Epithelial cell of prostate (primary cell): ENCODE measurements around the gene DHX34.
"Not testable (repeated sequence)": the region's sequence is repeated elsewhere in the genome, so short reads cannot be mapped to it uniquely, and the experiment has no call there.

Experiments used
- DNase-seq: peaks from one replicate; pipeline ENCODE4 v3.0.0-alpha.2; 2011; ENCODE audit warnings: low read depth, low spot score
- H3K27ac ChIP-seq: fragments of 450-650 bp; 2 replicates; pipeline ENCODE4 v1.5.1; 2017; ENCODE audit warnings: mild to moderate bottlenecking

The DHX34 gene

DNA sequence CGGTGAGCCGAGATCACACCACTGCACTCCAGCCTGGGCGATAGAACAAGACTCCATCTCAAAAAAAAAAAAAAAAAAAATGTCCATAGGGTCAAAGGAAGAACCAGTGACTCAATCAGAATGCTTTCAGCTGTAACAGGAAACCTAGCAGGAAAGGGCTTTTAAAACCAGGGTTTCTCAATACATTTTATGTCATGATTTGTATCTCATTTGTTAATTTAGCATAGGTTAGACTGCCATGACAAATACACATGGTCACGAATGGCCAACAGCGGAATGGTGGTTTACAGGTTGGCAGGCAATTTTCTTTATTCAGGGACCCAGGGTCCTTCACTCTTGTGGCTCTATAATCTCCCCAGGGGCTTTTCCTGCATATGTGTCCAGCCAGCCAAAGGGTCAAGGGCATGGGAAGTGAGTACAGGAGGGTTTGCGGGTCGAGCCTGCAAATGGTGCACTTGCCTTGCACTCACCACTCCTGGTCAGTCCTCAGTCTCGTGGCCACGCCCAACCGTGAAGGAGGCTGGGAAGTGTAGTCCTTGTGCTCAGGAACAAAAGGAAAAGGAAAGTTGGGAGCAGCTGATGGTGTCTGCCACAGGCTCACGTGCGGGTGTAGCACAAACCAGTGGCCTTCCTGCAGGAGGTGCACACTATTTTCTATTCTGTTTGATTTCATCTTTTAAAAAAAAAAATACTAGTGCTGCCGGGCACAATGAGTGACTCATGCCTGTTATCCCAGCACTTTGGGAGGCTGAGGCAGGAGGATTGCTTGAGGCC, 14.8 kb downstream of the DHX34 start:
- DNase-seq, result no peak
- peak overlapping the region; percentile 77 for H3K27ac ChIP-seq

DNA sequence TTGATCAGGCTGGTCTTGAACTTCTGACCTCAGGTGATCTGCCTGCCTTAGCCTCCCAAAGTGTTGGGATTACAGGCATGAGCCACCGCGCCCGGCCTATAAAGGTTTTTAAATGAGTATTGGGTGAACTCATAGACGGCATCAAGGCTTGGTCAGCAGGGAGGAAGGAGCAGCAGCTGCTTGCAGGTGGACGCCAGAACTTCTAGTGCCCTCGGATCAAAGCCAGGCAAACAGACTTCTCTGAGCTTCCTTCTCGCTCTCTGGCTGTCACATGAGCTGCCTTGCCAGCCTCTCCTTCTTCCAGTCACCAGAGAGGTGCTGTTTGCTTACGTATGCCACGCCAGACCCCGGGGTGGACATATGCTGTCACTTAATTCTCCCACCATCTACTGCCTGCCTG, 16.3 kb downstream of the DHX34 start:
- DNase-seq, H3K27ac ChIP-seq: not testable (repeated sequence)

DNA sequence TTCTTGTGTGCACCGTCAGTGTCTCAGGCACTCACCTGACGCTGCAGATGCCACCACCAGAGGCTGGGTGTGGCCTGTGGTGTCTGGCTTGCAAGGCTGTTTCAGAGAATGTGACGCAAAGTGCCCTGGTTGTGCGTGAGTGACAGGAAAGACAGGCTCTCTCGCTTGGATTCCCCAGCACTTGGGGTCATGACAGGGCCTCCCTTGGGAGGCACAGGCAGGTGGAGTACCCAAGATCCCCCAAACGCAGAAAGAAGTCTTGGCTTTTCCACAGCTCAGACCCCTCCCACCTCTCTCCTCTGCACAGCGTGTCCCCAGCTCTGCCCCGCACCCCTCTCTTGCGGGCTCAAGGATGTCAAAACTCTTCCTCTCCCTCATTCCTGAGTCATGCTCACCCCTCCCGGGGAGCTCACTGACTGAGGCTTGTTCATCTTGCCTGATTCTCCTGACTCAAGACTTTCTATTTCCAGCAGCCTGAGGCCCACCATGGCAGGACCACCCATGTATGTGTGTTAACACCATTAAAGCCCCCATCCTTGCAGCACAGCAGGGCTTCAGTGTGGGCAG, 21.0 kb downstream of the DHX34 start:
- no peak for DNase-seq
- no peak overlapping the region for H3K27ac ChIP-seq

DNA sequence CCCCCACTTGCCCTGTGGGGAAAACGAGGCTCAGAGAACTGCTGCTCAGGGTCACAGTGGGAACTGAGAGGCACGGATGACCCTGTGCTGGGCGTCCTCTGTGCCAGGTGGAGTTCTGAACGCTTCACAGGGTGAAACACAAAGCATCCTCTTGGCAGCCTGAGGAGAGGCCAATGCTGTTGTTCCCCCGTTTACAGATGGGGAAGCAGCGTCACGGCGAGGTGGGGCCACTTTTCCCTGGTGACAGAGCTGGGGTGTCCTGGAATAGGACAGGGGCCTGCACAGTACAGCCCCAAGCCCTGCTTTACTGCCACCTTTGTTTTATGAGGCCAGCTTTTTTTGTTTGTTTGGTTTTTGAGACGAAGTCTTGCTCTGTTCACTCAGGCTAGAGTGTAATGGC, 22.1 kb downstream of the DHX34 start:
- no peak for DNase-seq
- H3K27ac ChIP-seq, result no peak overlapping the region

DNA sequence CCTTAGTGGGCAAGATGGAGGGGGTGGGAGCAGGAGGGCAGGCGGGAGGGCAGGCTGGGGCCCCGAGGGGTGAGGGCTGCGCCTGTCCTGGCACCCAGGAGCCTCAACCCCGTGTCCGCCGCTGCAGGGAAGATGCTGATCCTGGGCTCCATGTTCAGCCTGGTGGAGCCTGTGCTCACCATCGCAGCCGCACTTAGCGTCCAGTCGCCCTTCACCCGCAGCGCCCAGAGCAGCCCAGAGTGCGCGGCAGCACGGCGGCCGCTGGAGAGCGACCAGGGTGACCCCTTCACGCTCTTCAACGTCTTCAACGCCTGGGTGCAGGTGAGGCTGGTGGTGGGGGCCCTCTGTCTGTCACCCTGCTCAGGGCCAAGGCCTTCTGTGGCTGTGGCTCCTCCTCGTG, 23.5 kb downstream of the DHX34 start:
- DNase-seq, result no peak
- no peak overlapping the region for H3K27ac ChIP-seq

DNA sequence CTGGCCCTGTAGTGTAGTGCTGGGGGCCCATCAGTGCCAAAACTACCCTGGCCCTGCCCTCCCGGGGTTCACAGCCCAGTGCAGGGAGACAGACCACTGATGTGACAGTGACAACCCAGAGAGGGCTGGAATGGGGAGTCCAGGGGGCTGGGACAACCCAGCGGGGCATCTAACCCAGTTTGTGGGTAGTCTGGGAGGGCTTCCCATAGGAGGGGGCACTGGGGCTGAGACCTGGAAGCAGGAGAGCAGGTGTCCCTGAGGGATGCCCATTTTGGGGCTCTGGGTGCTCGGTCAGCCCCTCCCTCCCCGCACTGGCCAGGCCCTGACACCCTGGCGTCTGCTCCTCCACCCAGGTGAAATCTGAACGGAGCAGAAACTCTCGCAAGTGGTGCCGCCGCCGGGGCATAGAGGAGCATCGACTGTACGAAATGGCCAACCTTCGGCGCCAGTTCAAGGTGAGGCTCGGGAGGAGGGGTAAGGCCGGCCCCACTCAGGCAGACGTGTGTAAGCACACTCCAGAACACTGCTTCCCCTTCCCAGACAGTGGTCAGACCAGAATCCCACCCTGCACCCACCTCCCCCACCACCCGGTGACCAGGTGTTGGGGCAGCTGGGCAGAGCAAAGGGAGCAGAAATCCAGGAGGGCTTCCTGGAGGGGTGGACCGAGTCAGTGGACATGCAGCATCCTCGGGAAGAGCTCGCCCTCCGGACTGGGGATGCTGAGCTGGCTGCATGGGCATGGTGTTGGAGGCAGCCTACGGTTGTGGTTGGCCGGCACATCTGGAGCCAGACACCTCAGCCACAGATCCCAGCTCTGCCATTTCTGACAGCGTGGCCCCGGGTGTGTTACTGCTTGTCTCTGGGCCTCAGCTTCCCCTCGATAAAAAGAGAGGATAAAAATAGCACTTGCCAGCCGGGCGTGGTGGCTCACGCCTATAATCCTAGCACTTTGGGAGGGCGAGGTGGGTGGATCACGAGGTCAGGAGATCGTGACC, 24.4 kb downstream of the DHX34 start:
- no peak for DNase-seq
- H3K27ac ChIP-seq, result no peak overlapping the region

DNA sequence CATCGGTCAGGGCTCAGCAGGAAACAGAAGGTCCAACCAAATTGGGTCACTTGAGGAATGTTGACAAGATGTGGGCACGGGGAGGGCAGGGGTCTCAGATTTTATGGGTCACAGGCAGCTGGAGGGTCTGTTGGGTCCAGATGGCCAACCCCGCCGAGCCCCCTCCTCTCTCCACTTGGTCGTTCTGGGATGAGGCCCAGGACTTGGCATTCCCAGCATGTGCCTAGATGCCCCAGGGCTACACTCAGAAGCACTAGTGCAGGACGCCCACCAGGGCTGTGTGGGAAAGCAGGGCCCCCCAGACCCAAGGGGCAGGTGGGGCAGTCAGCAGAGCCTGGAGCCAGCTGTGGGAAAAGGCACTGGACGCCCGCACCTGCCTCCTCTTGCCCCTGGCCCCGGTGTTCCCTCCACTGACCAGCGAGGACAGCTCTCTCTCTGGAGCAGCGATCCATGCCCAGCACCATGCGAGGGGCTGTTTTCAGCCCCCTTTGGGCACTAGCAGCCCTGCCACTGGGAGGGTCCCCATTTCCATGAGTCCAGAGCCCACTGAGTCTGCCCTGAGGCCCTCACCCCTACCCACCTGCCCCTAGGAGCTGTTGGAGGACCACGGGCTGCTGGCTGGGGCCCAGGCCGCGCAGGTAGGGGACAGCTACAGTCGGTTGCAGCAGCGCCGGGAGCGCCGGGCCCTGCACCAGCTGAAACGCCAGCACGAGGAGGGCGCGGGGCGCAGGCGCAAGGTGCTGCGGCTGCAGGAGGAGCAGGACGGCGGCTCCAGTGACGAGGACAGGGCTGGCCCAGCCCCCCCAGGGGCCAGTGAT, 26.0 kb downstream of the DHX34 start:
- DNase-seq, result no peak
- H3K27ac ChIP-seq, result no peak overlapping the region

DNA sequence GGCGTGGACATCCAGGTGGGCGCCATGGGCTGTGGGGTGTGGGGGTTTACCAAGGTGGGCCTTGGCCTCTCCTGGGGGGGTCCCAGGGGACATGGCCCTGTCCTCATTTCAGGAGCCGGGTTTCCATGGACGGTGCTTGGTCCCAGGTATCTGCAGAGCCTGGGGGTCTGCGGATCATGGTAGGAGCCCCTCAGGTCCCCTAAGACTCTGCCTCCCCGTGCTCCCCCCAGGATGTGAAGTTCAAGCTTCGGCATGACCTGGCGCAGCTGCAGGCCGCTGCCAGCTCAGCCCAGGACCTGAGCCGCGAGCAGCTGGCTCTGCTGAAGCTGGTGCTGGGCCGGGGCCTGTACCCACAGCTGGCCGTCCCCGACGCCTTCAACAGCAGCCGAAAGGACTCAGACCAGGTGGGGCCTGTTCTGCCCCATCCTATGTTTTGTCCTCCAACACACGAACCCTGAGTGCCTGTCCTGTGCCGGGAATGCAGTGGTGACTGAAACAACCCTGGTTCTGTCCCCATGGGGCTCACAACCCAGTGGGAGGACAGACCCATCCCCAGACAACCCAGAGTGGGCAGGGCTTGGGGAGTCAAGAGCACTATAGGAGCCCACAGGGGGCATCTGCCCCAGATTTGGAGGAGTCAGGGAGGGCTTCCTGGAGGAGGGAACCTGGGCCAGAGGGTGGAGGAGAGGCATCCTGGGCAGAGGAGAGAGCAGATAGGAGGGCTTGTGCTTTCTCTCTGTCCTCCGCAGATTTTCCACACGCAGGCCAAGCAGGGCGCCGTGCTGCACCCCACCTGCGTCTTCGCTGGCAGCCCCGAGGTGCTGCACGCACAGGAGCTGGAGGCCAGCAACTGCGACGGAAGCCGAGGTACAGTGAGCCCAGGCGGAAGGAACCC, 26.8 kb downstream of the DHX34 start:
- no peak overlapping the region for H3K27ac ChIP-seq
- no peak for DNase-seq

DNA sequence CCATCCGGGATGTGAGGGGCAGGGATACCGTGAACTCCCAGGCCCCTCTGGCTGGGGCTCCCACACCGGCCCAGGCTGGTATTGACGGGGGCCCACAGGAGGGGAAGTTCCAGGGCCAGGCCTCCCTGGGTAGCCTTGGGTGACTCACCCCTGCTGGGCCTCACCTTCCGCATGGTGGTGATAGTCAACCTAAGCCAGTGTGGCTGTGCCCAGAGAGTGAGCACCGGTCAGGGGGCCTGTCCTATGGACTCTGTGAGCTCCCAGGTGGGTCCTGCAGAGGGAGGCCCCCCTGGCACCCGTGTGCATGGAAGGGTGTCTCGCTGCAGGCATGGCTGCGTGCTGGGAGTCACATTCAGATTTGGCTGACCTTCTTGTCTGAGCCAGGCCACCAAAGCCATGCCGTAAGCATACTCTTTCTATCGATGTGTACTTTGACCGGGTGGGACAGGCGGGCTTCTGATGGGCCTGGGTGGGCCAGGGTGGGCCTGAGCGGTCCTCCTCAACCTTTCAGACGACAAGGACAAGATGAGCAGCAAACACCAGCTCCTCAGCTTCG, 27.6 kb downstream of the DHX34 start:
- no peak overlapping the region for H3K27ac ChIP-seq

DNA sequence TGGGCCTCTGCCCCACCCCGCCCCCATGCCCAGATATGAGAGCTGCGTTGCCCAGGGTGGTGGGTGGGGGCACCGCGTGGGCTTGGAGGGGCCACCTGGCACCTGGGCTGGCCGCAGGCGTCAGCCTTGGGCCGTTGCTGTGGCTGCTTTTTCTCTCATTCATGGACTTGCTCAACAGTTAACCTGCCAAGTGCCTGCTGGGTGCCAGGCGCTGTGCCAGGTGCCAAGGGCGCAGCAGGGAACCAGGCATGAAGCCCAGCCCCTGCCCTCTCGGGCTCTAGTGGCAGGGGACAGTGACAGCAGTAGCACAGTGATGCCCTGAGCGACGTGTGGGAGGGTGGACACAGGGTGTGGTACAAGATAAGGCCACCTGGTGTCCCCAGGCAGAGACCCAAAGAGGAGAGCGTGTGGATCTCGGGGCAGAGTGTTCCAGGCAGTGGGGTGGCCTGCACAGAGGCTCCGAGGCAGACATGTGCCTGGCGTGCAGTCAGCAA, 28.1 kb downstream of the DHX34 start:
- DNase-seq, result no peak
- no peak overlapping the region for H3K27ac ChIP-seq

More for the DNA sequence above, 27.6 kb downstream of the DHX34 start:
- no peak for DNase-seq

DNA sequence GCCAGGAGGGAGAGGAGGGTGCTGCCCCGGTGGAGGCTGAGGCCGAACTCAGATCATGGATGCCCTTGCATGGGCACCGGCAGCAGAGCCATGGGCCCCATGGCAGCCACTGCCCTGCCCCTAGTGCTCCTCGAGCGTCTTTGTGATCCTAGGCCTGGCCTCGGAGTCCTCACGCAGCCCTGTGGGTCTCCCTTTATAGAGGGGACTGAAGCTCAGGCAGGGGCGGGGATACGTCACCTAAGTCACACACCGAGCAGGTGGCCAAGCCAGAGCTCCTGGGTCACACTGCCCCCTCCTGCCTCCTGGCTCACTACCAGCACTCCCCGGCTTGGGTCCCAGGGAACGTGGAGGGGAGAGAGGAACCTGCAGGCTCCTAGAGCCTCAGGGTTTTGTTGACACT, 28.7 kb downstream of the DHX34 start:
- H3K27ac ChIP-seq, result no peak overlapping the region

DNA sequence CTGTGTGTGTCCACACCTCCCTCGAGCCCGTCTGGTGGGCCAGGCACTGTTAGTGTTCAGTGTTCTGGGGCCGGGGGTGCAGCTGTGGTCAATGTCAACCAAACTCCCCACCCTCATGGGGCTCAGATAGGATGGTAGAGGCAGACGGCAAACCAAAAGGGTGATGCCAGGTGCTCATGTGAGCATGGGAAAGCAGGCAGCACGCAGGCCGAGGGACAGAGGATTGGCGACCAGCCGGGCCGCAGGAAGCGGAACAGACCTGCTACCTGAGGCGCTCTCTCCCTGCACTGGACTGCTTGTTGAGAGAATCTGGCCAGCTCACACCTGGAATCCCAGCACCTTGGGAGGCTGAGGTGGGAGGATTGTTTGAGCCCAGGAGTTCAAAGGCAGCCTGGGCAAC, 29.1 kb downstream of the DHX34 start:
- DNase-seq, result no peak
- no peak overlapping the region for H3K27ac ChIP-seq

More for the DNA sequence above, 28.7 kb downstream of the DHX34 start:
- no peak for DNase-seq

DNA sequence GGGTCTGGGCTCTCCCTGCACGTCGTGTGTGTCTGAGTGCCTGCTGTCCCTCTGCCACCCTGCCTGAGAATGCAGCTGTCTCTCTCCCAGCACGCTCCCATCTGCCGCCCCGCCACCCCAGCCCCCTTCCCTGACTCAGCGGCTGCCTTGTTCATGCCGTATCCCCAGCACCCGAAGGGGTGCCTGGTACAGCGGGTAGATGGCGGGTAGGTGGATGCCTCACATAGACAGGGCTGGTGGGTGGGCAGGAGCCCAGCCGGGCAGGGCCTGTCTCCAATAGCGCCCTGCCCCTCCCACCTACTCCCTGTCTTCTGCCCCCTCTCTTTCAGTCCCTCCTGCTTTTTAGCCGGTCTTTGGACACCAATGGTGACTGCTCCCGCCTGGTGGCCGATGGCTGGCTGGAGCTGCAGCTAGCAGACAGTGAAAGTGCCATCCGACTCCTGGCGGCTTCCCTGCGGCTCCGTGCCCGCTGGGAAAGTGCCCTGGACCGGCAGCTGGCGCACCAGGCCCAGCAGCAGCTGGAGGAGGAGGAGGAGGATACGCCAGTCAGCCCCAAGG, 30.3 kb downstream of the DHX34 start:
- DNase-seq, result no peak
- no peak overlapping the region for H3K27ac ChIP-seq

DNA sequence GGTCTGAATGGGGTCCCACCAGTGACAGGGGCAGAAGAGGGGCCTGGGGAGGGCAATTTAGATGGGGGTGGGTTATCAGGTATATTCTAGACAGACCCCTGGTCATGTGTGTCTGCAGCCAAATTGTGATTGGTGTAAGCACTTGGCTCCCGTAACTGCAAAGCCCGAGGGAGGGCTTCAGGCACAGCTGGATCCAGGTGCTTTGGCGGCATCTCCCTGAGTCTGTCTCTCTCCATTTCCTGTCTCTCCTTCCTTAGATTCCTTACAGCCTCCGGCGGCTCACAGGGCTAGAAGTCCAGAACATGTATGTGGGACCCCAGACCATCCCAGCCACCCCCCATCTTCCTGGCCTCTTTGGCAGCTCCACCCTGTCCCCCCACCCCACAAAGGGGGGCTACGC, 31.4 kb downstream of the DHX34 start:
- no peak overlapping the region for H3K27ac ChIP-seq

DNA sequence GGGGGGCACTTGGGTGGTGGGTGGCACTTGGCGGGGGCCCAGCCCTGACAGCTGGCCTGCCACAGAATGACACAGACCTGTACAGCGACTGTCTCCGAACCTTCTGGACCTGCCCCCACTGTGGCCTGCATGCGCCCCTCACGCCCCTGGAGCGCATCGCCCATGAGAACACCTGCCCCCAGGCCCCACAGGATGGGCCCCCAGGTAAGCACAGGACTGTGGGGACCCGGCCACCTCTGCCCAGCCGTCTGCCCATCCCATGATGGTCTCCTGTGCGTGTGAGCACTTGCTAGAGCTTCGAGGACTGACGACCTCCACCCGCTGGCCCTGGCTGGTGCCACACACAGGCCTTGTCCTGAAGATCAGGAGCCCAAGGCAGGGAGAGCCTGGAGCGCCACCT, 32.0 kb downstream of the DHX34 start:
- DNase-seq, result no peak
- no peak overlapping the region for H3K27ac ChIP-seq

More for the DNA sequence above, 31.4 kb downstream of the DHX34 start:
- no peak for DNase-seq

DNA sequence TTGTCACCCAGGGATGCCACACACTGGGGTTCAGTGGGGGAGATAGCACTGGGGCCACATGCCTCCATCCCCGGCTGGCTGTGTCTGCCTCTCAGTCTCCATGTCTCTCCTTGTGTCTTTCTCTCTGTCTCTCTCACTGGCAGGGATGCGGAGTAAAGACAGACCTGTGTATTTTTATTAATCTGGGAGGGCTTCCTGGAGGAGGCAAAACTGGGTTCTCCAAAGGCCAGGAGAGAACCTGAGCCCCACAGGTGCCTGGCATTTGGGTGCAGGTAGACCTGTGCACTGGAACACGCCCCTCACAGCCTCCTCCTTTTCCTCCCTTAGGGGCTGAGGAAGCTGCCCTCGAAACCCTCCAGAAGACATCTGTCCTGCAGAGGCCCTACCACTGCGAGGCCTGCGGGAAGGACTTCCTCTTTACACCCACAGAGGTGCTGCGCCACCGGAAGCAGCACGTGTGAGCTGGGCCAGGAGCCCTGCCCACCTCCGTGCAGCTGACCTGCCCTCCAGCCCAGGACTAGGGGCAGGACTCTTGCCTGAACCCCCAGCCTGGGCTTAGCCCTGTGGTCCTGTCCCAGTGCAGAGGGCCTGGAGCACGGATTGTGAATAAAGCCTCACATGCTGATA, 32.7 kb downstream of the DHX34 start:
- no peak for DNase-seq
- H3K27ac ChIP-seq, result no peak overlapping the region

DNA sequence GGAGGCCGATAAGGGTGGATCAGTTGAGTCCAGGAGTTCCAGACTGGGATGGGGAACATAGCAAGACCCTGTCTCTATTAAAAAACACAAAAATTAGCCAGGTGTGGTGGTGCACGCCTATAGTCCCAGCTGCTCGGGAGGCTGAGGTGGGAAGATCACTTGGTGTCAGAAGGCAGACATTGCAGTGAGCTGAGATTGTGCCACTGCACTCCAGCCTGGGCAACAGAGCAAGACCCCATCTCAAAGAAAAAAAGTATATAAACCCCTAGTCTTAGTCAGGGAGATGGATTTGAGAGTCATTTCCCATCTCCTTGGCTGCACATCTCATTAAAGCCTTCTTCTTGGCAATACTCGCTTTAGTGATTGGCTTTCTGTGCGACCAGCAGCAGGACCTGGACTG, 34.8 kb downstream of the DHX34 start:
- DNase-seq, H3K27ac ChIP-seq: not testable (repeated sequence)

DNA sequence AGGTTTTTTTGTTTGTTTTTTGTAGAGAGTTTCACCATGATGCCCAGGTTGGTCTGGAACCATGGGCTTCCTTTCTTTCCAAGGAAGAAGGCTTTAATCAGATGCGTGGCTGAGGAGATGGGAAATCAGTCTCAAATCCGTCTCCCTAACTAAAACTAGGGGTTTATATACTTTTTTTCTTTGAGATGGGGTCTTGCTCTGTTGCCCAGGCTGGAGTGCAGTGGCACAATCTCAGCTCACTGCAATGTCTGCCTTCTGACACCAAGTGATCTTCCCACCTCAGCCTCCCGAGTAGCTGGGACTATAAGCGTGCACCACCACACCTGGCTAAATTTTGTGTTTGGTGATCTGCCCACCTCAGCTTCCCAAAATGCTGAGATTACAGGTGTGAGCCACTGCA, 35.4 kb downstream of the DHX34 start:
- not testable (repeated sequence) for DNase-seq, H3K27ac ChIP-seq
